Brain pericyte (primary cell): Measurements from ENCODE around the gene UTP15.

Experiments
- DNase-seq: peaks from one replicate; pipeline ENCODE4 v3.0.0-alpha.2; 2012; ENCODE audit warnings: low read depth, low spot score

Gene UTP15

GRCh38 chr5:73623901-73624404, 58.4 kb downstream of the UTP15 start:
- no peak for DNase-seq

- no peak for DNase-seq
These were observed 59.3 kb downstream of the UTP15 start for GRCh38 chr5:73624888-73625287.

- DNase-seq, result no peak
These were observed 59.9 kb downstream of the UTP15 start for GRCh38 chr5:73625372-73625943.

DNA sequence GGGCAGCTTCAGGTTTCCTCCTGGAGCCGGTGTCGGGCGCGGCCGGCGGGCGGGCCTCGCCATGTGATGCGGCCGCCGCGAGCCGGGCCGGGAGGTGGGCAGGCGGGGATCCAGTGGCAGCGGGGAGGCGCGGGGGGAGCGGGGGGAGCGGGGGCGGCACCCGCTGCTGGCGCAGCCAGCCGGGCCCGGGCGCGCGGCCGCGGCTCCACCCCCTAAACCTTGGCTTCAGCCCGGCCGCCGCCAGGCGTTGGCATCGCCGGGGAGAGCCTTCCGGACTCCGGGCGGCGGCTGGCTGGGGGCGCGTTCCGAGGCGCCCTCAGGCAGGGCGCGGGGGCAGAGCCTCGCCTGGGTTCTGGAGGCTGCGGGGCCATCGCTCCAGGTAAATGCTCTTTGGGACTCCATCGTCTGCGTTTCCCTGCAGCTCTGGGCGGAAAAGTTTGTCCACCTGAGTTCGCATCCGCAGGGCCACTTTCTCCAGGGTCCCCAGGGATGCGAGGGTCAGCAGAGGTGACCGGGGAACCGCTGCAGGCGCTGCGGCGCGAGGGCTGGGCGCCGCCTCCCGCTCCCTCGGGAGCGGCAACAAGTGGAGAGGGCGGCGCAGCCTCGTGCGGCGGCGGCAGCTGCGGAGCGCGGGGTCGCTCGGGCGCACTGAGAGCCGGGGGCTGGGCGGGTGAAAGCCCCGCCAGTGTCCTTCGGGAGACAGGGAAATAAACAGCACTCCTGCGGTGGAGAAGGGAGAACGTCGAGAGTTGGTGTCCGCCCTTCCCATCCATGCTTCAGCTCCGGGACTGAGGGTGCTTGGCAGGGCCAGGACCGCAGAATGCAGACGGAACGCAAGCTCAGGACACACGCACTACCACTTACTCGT, 60.6 kb downstream of the UTP15 start, which contains the start of gene ARHGEF28:
ARHGEF28 (plus strand) TSS at position 253 of the 868 bp plus-strand sequence. CDS start 58,656 bp downstream, outside the sequence.
- no peak for DNase-seq

DNA sequence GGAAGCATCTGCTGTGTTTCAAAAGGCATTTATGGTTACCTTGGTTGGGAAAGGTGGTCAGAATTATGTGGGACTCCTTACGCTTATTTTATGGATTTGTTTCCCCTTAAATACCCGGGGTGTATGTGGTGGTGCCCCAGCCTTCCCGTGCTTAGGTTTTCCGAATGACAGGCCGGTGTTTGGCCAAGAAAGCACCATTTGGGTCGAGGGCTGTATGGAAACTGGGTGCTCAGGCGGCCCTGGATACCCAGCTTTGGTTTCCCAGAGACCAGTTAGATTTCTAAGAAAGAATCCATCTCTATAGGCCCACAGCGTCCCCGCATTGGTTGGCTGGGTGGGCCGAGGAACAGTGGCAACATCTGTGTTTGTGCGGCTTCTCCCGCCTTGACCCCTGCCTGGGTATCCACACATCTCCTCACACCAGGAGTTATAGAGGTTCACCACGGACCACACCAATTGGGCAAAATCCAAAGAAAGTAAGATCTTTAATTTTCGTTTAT, 61.3 kb downstream of the UTP15 start:
- no peak for DNase-seq

- no peak for DNase-seq
These were observed 63.9 kb downstream of the UTP15 start for GRCh38 chr5:73629456-73629855.

DNA sequence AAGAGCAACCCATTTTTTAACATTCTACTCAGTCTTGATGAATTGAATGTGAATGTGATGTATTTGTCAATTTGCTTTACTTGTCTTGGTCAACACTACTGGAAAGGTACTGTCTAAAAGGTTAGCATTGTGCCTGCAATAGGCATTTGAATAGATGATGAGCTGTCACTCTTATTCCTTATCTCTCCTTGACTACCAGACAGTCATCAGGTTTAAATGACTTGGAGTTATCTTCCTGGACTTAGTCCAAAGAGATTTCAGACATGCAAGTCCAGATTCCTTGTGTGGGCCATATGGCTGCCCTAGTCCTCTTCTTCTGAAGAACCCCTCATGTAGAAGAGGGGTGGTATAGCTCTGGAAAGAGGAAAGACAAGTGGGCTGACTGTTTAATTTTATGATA, 65.2 kb downstream of the UTP15 start:
- no peak for DNase-seq

GRCh38 chr5:73631500-73631899, 66.0 kb downstream of the UTP15 start:
- DNase-seq, result no peak
